Activated T-cell treated with anti-CD3 and anti-CD28 coated beads for 48 hours (primary cell): ENCODE data around the gene SRGN.

Experiments used
- DNase-seq: peaks from one replicate; pipeline ENCODE4 v3.0.0-alpha.2; 2020; ENCODE audit warnings: low read depth

SRGN gene

GRCh38 chr10:69090685-69091084, 2.8 kb downstream of the SRGN start:
- DNase-seq, result no peak

GRCh38 chr10:69091143-69091651, 3.3 kb downstream of the SRGN start:
- DNase-seq, result no peak

GRCh38 chr10:69092959-69093850, 5.3 kb downstream of the SRGN start:
- peak; percentile 61 for DNase-seq

- no peak for DNase-seq
These were observed 6.0 kb downstream of the SRGN start for GRCh38 chr10:69093933-69094332.

- no peak for DNase-seq
These were observed 8.1 kb downstream of the SRGN start for GRCh38 chr10:69096045-69096444.

GRCh38 chr10:69097729-69098128, 9.8 kb downstream of the SRGN start:
- no peak for DNase-seq

DNA sequence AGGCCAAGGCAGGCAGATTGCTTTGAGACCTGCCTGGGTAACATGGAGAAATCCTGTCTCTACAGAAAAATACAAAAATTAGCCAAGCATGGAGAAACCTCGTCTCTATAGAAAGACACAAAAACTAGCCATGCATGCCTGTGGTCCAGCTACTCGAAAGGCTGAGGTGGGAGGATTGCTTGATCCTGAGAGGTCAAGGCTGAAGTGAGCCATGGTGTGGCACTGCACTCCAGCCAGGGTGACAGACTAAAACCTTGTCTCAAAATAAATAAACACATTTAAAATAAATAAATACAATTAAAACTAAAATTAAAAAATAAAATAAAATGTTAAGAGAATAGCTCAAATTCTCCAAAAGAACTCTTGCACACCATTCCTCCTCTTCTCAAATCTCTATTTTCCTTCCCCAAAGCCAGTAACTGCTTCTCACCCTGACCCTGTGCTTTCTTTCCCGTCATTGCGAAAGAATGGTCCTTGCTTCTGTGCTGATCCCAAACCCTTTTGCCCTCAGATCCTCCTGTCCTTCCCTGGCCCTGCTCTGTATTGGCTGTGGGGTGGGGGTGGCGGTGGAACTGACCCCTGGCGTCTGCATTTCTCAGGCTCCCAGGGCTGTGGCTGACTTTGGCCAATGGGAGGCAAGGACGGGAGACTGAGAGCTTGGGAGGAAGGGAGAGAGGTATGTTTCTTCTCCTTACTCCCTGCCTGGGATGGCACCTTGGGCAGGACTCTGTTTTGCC, 12.4 kb downstream of the SRGN start:
- no peak for DNase-seq

- DNase-seq, result no peak
These were observed 13.7 kb downstream of the SRGN start for GRCh38 chr10:69101451-69102095.

GRCh38 chr10:69102440-69102839, 14.5 kb downstream of the SRGN start:
- no peak for DNase-seq

DNA sequence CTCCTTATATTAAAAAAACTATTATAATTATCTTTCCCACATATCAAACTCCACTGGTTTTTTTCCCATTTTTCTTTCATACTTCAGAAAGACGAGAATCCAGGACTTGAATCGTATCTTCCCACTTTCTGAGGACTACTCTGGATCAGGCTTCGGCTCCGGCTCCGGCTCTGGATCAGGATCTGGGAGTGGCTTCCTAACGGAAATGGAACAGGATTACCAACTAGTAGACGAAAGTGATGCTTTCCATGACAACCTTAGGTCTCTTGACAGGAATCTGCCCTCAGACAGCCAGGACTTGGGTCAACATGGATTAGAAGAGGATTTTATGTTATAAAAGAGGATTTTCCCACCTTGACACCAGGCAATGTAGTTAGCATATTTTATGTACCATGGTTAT, 15.9 kb downstream of the SRGN start:
- DNase-seq, result no peak

- DNase-seq, result no peak
These were observed 17.3 kb downstream of the SRGN start for GRCh38 chr10:69104994-69105790.

- DNase-seq, result no peak
These were observed 19.2 kb downstream of the SRGN start for GRCh38 chr10:69107176-69107490.

DNA sequence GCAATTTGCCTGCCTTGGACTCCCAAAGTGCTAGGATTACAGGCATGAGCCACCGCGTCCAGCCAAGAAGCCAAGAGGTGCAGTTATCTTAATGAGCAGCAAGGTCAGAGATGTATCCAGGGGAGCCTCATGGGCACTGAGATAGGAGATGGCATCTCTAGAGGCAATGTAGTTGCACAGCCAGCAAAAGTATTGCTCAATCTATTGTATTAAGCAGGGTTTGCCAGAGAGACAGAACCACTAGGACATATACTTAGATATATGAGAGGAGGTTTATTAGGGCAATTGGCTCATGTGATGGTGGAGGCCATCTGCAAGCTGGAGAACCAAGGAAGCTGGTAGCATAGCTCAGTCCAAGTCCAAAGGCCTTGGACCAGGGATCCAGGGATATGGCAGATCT, 19.8 kb downstream of the SRGN start:
- DNase-seq, result no peak

GRCh38 chr10:69119896-69120295, 32.0 kb downstream of the SRGN start:
- DNase-seq, result no peak

- DNase-seq, result no peak
These were observed 35.4 kb downstream of the SRGN start for GRCh38 chr10:69123306-69123746.

- DNase-seq, result peak; percentile 99
These were observed 36.1 kb downstream of the SRGN start, which contains the start of gene VPS26A for GRCh38 chr10:69123747-69124562. VPS26A (plus strand) TSS chr10:69124178; CDS start chr10:69124278, 100 bp downstream.

- DNase-seq, result peak; percentile 25
These were observed 36.8 kb downstream of the SRGN start for GRCh38 chr10:69124563-69125268.

GRCh38 chr10:69125554-69125953, 37.7 kb downstream of the SRGN start:
- DNase-seq, result no peak

GRCh38 chr10:69130251-69130650, 42.3 kb downstream of the SRGN start:
- DNase-seq, result no peak

DNA sequence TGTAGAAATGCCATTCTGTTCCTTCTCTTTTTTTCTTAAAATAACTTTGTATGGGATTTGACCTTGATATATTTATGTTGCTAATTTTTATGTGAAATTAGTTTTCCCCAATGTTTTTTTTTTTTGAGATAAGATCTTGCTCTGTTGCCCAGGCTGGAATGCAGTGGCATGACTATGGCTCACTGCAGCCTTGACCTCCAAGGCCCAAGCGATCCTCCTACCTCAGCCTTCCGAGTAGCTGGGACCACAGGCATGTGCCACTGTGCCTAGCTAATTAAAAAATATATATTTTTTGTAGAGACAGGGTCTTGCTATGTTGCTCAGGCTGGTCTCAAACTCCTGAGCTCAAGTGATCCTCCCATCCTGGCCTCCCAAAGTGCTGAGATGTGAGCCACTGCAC, 52.1 kb downstream of the SRGN start:
- DNase-seq, result no peak
